ENCODE results near the gene CMIP. TPM values are rescaled to one million over a fixed set of nuclear protein-coding genes. Genes with fewer than 3 reads are reported as not detected.

Gene CMIP
- total RNA-seq, 1 experiment from 2014 or later, result 48.2 TPM

DNA sequence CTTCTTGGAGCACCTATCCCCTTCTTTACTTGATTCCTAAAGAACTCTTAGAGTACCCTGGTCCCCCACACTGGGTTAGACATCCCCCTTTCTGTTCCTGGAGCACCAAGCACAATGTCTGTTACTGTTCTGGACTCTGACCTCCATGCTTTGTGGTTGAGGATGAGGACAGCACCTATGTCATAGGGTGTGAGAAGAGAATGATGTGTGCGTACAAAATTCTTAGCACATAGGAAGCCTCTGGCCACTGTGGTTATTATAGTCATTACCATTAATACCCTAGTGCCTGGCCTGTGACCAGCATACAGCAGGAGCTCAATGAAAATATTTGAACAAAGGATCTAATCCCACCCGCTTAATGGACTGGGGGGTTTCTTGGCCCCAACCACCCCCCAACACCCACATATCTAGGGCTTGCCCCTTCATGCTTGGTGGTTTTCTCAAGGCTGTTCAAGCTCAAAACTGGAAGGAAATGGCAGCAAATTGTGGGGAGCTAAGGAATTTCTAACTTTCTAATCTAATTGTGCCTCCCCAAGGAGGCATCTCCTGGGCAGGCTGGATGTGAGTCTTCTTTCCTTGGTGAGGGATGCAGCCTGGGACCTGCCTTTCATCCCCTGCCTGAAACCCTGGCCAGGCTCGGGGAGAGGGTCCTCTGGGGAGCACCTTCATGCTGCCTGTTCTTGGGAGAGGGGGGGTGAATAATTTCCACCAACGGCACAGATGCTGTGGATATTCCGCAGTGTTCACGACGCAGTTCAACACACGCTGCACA is 1.5 kb upstream of the CMIP start:
- Histone ChIP-seq H2AK5ac (ENCODE audit: insufficient read length, low read length) (no peak overlapping the region), H3K18ac (ENCODE audit: insufficient read length, low read depth, low read length) (no peak overlapping the region), H2BK15ac (ENCODE audit: low read depth, low read length) (no peak overlapping the region), H3K23me2 (ENCODE audit: insufficient read length, low read depth, low read length, poor library complexity, severe bottlenecking) (peaks cover 13% of the 10 kb centered on the region), H3K79me2 (ENCODE audit: insufficient read depth, low read length) (peaks cover 14% of the 10 kb centered on the region; the same call in 1 of the 2 replicates), H3K4me1 (ENCODE audit: insufficient read depth, low read length) (no peaks in the 10 kb centered on the region; the same call in 1 of the 2 replicates), H2BK20ac (ENCODE audit: low read depth, low read length, poor library complexity, severe bottlenecking) (no peak overlapping the region), H2BK120ac (ENCODE audit: low read depth, low read length, poor library complexity, severe bottlenecking) (no peak overlapping the region), H3K9me3 (ENCODE audit: control insufficient read depth, low read depth, low read length) (no peaks in the 10 kb centered on the region), H3K27ac (ENCODE audit: insufficient read length, low read depth, low read length) (no peak overlapping the region), H4K5ac (ENCODE audit: insufficient read length, low read depth, low read length) (no peak overlapping the region), H3K4me2 (ENCODE audit: insufficient read depth, insufficient read length, low read length) (peak overlapping the region; percentile 13), H4K20me1 (ENCODE audit: control insufficient read depth, insufficient read depth, insufficient read length) (no peaks in the 10 kb centered on the region), H3K79me1 (ENCODE audit: insufficient read depth, low read depth, low read length, poor library complexity, severe bottlenecking) (no peaks in the 10 kb centered on the region), H4K91ac (ENCODE audit: insufficient read length, low read depth, low read length) (no peak overlapping the region), H3T11ph (ENCODE audit: low read length) (no peak overlapping the region), H3K9ac (ENCODE audit: extremely low read depth, insufficient read length, low read length) (no peak overlapping the region), H3K14ac (ENCODE audit: insufficient read depth, low read length) (no peak overlapping the region), H3K4ac (ENCODE audit: low read depth, low read length) (no peak overlapping the region), H4K8ac (replicated peaks; ENCODE audit: insufficient read length, low read depth, low read length) (no peak overlapping the region), H2BK5ac (ENCODE audit: insufficient read length, low read length) (no peak overlapping the region), H3K56ac (ENCODE audit: insufficient read length, low read depth, low read length) (no peak overlapping the region), H2AFZ (ENCODE audit: low read length) (no peak overlapping the region), H2BK12ac (ENCODE audit: insufficient read length, low read depth, low read length) (no peak overlapping the region), H3K23ac (ENCODE audit: insufficient read length, low read depth, low read length) (no peak overlapping the region), H3K27me3 (ENCODE audit: insufficient read depth, low read length) (peaks cover 4% of the 10 kb centered on the region; the same call in 1 of the 2 replicates)
- Mint-ChIP-seq H3K27me3 (ENCODE audit: low read depth) (peaks cover 38% of the 10 kb centered on the region), H3K4me1 (peaks cover 33 to 35% of the 10 kb centered on the region in 2 experiments), H3K4me3 (peak overlapping the region; percentile 71 to 87), H3K9me3 (no peaks in the 10 kb centered on the region), H3K27ac (peak overlapping the region in 2 of 3 experiments; percentile 17 to 78; a peak in 2 of 7 replicates), H3K36me3 (ENCODE audit: insufficient read depth in 1 of 3, low read depth in 3 of 3) (no peaks in the 10 kb centered on the region; a peak in 1 of 7 replicates)
- DNase-seq, result no peak
- TF ChIP-seq, protein P1, sequence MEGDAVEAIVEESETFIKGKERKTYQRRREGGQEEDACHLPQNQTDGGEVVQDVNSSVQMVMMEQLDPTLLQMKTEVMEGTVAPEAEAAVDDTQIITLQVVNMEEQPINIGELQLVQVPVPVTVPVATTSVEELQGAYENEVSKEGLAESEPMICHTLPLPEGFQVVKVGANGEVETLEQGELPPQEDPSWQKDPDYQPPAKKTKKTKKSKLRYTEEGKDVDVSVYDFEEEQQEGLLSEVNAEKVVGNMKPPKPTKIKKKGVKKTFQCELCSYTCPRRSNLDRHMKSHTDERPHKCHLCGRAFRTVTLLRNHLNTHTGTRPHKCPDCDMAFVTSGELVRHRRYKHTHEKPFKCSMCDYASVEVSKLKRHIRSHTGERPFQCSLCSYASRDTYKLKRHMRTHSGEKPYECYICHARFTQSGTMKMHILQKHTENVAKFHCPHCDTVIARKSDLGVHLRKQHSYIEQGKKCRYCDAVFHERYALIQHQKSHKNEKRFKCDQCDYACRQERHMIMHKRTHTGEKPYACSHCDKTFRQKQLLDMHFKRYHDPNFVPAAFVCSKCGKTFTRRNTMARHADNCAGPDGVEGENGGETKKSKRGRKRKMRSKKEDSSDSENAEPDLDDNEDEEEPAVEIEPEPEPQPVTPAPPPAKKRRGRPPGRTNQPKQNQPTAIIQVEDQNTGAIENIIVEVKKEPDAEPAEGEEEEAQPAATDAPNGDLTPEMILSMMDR (conservative IDR thresholded peaks at IDR 0.05), result no peak
- WGBS (ENCODE audit: extremely low coverage, insufficient read length, low lambda C conversion rate), result no CpG with 5 or more reads among the region's 8 CpGs

All from H9 (cell line).